Measurements from ENCODE around the gene DLG2.
"Not testable (repeated sequence)": the region's sequence is repeated elsewhere in the genome, so short reads cannot be mapped to it uniquely, and the experiment has no call there.

The DLG2 gene

GRCh38 chr11:85316967-85317366, 310.2 kb downstream of the DLG2 start:
- peak; percentile 6 for DNase-seq (ENCODE audit: low spot score)

DNA sequence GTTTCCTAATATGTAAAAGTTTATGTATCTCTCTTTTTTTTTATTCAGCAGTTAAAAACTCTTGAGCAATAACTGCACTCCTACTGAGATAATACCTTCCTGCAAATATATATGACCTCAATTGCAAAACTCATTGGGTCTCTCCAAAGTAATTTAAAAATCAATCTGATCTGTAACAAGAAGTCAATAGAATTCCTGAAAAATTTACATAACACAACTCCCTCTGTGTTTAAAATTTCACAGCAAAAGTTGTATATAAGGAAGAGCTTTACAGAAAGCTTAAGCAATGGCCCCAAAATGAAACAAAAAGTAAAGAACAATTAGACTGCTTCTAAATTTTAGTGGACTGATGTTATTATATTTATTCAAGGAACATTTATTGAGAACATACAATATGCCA, 313.4 kb downstream of the DLG2 start:
- no peak for DNase-seq (ENCODE audit: low spot score)

DNA sequence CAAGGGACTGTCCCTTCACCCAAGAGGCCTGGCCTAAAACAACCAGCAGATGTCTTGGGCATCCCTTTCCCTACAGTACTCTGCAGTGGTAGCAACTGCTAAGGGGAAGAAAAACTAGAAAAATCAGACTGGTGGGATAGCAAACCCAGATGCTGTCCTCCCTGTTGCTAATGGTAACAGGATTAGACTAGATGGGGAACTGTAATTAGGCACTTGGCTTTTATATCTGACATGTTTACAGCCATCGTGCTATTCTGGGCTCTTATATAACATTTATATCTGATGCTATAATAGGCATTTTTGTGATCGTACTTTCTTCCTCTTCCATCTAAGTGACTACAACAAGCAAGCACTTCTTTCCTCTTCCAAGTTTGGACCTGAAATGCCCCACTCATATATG, 316.7 kb downstream of the DLG2 start:
- DNase-seq (ENCODE audit: low spot score): no peak

GRCh38 chr11:85307366-85307765, 319.8 kb downstream of the DLG2 start:
- DNase-seq (ENCODE audit: low spot score): no peak

DNA sequence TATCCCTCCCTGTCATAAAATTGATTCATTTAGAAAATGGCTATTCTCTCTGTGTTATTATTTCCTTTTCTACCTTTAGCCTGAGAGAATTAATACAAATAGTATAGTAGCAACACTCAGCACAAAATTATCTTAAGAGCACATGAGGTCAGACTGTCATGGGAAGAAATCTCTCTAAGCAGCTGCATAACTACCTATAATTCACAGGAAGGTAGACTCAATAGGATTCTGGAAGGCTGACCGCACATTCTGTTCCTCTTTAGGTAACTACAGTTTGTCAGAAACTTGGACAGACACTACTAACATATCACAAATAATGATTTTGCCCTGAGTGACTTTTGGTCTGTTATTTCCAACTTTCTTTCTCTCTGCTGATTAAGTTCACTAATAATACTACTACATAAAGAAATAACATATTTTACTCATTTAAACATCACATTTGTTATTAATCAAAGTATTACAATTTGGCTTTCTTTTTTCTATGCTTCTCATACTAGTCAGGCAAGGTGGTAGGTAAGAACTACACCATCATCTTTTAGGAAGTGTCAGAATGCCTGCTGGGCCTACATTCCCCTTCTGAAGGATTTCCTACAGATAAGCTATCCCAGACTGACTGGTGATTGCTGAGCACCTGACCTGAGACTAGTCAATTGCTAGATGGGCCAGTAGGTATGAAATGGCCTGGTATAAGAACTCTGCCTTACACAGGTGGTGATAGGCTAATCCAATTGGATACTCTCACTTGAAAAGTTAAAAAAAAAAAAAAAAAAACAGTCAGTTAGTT, 325.1 kb downstream of the DLG2 start:
- no peak for DNase-seq (ENCODE audit: low spot score)

DNA sequence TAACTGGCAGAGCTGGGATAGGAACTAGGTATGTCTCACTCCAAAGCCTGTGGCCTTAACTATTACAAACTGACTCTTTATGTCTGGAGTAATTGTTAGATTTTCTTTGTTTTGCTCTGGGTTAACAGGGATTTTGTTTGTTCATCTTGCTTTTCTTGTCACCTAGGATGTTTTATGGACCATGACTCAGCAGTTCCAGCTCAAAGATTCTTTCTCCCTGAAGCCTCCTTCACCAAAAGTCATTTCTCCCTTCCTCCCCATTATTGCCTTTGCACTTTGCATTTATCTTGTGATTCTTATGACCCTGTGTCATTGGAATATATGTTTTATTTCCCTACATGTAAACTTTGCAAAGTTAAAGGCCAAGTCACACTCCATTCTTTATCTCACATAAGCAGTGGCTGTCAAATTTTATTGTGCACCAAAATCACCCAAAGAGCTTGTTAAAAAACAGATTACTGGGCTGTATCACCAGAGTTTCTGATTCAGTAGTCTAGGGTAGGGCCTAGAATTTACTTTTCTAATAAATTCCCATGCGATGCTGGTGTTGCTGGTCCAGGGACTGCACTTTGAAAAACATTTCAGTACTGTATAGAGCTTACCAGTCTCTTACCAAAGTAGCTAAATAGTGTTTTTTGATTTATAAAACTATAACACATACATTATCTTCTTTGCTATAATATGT, 327.7 kb downstream of the DLG2 start:
- no peak for DNase-seq (ENCODE audit: low spot score)

DNA sequence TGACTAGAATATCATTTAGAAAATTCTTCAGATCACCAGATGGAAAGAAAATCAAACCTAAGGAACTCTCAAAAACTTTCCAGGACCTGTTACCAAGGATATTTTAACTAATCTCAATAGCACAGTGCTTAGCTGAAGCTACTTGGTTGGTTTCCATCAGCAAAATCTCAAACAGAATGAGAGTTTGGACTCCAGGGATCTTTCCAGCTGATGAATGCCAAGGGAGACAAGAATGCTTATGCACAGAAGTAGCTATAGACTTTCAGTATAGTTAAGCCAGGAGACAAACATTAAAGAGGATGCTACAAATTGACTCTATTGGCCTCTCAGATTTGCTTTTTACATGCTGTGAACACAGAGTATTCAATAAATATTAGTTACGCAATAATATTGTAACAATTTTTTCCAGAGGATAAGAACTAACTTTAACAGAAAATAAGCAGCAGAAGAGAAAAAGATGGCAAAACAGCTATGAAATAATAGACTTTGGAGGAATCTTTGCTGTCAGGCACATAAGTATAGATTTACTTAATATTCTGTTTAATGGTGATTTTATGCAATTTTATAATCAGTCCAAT, 331.4 kb downstream of the DLG2 start:
- no peak for DNase-seq (ENCODE audit: low spot score)

- DNase-seq (ENCODE audit: low spot score): no peak
Measured at GRCh38 chr11:85281550-85281949, 345.6 kb downstream of the DLG2 start.

DNA sequence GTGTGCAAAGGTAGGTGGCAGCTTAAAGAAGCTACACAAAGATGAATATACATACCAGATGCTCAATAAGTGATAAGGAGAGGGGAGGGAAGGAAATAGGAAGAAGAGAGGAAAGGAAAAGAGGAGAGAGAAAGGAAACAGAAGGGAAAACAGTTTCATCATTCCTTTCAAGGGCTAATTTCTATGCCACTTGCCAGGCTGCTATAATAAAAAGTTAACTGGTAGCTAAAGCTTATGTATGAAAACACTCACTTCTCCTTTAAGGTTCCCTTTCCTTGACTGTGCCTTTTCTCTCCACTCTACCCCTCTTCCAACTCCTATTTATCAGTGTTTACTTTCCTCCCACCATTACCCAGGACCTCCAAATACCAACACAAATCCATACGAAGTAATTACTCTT, 347.9 kb downstream of the DLG2 start:
- DNase-seq (ENCODE audit: low spot score): no peak

GRCh38 chr11:85277693-85278092, 349.5 kb downstream of the DLG2 start:
- DNase-seq (ENCODE audit: low spot score): no peak

DNA sequence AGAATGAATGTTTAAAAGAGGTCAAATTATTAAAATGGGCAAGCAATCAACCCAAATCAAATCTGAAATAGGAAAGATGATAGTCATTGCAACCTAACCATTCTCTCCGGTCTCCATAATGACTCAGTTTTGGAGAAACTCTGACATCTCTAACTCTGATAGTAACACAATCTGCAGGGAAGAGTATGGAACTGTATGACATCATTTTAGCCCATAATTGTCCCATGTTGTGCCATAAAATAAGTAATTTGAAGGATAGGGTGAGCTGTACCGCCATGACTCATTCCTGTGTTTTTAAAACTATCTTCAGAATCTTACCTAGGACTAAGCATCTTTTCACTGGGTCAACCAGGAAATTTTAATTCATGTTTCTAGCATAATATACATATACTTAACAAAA, 350.8 kb downstream of the DLG2 start:
- DNase-seq (ENCODE audit: low spot score): no peak

DNA sequence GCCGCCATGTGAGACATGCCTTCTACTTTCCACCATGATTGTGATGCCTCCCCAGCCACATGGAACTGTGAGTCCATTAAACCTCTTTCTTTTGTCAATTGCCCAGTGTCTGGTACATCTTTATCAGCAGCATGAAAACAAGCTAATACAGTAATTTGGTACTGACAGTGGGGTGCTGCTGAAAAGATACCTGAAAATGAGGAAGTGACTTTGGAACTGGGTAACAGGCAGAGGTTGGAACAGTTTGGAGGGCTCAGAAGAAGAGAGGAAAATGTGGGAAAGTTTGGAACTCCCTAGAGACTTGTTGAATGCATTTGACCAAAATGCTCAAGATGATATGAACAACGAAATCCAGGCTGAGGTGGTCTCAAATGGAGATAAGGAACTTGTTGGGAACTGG, 356.8 kb downstream of the DLG2 start:
- not testable (repeated sequence) for DNase-seq (ENCODE audit: low spot score)

GRCh38 chr11:85269109-85269508, 358.0 kb downstream of the DLG2 start:
- DNase-seq (ENCODE audit: low spot score): no peak

DNA sequence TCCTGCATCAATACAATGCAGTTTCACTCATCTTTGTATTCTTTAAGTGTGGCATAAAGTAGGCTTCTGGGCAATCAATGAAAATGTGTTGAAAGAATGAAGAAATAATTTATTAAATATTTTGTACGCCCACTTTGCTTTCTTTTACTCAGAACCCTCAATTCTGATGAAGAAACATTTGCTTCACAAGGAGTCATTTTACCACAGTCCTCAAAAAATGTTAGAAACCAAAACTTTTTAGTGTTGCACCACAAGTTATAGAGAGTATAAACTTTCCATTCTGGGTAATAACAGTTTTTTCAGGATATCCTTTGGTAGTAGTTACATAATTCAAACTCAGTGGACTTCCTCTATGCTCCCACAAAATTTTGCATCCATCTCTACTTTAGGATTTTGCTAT, 360.5 kb downstream of the DLG2 start:
- no peak for DNase-seq (ENCODE audit: low spot score)

GRCh38 chr11:85263328-85263727, 363.8 kb downstream of the DLG2 start:
- no peak for DNase-seq (ENCODE audit: low spot score)

DNA sequence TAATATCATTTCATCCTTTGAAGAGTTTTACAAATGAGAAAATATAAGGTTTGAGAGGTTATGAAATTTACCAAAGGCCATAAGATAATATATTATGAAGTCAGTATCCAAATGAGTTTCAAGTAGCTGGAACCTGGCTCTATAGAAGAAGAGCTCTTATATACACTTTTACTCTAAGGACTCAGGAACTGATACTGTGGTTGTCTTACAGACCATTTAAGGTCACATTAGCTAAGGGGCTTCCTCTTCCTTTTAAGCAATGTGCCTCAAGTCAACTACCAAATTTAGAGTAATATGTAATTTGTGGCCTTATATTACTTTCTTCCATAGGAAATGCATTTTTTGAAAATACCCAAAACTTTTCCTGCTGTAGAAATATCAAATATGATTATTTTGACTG, 369.3 kb downstream of the DLG2 start:
- no peak for DNase-seq (ENCODE audit: low spot score)

DNA sequence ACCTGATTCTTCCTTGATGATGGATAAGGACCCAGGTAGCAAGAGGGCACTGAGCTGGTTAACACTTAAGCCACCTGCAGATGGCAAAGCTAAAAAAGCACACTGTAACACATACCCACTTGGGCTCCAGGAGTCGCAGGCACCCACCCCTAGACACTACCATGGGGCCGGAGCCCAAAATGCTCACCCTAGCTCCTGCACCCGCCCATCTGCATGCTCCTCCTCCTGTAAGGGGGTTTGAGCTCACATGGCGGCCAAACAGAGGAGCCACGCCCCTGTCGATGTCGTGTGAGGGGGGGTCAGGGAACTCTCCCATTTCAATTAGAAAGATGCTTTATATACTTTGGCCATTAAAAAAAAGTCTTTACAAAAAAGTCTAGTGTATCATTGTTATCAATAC, 370.7 kb downstream of the DLG2 start:
- DNase-seq (ENCODE audit: low spot score): no peak

GRCh38 chr11:85249482-85249881, 377.7 kb downstream of the DLG2 start:
- DNase-seq (ENCODE audit: low spot score): no peak

DNA sequence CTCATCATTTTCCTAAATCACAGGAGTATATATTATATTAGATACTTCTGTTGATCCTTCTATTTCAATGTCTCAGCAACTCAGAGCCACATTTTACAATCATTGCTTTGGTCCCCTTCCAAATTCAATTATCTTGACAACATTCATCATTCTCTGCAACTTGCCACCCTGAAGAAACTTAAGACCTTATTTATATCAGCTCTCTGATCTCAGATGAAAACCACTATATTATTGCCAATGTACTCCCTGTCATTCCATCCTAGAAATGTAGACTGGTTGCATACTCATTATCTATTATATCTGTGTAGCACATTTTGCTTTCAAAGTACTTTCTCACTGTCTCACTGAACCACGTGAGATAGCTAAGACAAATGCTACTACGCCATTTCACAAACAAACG, 379.3 kb downstream of the DLG2 start:
- no peak for DNase-seq (ENCODE audit: low spot score)

DNA sequence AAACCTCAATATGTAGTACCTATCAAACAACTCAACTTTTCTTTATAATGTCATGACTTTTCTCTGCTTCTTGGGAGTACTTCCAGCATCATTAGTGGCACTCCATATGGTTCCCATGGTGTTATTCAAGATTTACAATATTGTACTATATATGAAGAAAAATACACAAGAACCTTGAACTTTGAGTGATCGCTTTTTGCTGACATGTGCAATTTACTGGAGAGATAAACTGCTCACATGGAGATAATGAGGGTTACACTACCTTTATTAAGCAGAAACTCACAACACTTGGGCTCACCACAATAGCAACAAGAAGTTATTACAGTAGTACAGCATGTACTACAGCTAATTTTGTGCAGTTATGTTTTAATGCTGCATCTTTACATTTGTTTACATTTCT, 388.2 kb downstream of the DLG2 start:
- DNase-seq (ENCODE audit: low spot score): no peak

DNA sequence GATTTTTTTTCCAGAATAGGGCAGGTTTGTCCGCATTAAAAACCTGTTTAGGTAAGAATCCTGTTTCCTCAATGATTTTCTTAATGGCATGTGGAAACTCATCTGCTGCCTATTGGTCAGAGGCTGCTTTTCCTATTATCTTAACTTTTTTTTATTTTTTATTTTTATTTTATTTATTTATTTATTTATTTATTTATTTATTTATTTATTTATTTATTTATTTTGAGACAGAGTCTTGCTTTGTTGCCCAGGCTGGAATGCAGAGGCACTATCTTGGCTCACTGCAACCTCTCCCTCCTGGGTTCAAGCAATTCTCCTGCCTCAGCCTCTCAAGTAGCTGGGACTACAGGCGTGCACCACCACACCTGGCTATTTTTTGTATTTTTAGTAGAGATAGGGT, 389.1 kb downstream of the DLG2 start:
- not testable (repeated sequence) for DNase-seq (ENCODE audit: low spot score)

GRCh38 chr11:85236211-85236610, 390.9 kb downstream of the DLG2 start:
- DNase-seq (ENCODE audit: low spot score): no peak

GRCh38 chr11:85232559-85232958, 394.6 kb downstream of the DLG2 start:
- DNase-seq (ENCODE audit: low spot score): no peak
